ENCODE results near the gene CIAPIN1.
A peak's percentile ranks its signal among the peaks of the same experiment; 100 is the strongest.

CIAPIN1 gene

DNA sequence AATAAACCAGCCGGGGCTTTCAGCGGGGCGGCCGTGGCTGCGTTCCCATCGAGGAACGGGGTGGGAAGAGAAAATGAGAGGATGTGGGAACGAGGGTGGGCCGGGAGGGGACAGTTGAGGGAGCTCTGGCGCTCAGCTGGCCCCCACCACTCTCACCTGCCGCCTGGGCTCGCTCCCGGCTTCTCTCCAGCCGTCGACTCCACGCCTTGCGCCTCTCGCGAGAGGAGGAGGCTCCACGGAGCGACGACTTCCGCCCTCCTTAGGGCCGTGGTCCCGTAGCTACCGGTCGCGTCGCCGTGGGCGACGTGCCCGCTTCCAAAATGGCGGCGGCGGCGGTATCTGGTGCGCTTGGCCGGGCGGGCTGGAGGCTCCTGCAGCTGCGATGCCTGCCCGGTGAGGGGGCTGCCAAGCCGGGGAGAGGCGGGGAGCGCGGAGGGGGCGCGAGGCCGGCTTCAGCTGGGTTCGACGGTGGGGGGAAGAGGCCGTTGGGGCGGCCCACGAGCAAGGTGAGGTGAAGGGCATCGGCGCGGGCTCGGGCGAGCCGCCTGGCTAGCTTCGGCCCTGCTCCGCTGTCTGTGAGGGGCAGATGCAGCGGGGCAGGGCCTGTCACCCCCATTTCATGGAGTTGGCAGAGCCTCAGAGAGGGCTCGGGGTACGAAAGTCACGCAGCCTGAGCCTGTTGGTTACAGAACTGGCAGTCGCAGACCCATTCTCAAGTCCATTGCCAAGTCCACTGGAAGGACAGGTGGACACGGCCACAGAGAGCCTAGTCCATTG is at the start of gene CIAPIN1, which contains the start of gene COQ9:
Gene CIAPIN1 (minus strand): TSS at position 200 of the 777 bp plus-strand sequence. CDS start 6,457 bp downstream, outside the sequence.
Gene COQ9 (plus strand): TSS at position 294 of the 777 bp plus-strand sequence. CDS start 27 bp downstream, at position 321.
- peak; percentile 93 for DNase-seq

DNA sequence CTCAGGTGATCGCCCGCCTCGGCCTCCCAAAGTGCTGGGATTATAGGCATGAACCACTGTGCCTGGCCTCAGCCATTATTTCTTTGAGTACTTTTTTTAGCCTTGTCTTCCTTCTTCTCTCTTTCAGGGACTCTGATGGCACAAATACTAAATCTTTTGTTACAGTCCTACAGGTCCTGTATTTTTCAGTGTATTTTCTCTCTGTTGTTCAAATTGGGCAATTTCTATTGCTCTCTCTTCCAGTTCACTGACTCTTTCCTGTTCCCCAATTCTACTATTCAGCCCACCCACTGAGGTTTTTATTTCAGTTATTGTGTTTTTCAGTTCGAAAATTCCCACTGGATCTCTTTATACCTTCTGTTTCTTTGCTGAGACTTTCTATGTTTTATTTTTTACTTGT is 46.6 kb upstream of the CIAPIN1 start:
- DNase-seq, result no peak

DNA sequence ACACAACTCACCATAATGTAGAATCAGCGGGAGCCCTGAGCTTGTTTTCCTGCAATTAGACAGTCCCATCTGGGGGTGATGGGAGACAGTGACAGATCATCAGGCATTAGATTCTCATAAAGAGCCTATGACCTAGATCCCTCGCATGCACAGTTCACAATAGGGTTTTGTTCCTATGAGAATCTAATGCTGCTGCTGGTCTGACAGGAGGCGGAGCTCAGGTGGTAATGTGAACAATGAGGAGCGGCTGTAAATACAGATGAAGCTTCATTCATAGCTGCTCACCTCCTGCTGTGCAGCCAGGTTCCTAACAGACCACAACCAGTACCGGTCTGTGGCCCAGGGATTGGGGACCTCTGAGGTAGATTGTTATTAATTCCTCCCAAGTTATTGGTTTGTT is 42.0 kb upstream of the CIAPIN1 start:
- DNase-seq, result no peak

DNA sequence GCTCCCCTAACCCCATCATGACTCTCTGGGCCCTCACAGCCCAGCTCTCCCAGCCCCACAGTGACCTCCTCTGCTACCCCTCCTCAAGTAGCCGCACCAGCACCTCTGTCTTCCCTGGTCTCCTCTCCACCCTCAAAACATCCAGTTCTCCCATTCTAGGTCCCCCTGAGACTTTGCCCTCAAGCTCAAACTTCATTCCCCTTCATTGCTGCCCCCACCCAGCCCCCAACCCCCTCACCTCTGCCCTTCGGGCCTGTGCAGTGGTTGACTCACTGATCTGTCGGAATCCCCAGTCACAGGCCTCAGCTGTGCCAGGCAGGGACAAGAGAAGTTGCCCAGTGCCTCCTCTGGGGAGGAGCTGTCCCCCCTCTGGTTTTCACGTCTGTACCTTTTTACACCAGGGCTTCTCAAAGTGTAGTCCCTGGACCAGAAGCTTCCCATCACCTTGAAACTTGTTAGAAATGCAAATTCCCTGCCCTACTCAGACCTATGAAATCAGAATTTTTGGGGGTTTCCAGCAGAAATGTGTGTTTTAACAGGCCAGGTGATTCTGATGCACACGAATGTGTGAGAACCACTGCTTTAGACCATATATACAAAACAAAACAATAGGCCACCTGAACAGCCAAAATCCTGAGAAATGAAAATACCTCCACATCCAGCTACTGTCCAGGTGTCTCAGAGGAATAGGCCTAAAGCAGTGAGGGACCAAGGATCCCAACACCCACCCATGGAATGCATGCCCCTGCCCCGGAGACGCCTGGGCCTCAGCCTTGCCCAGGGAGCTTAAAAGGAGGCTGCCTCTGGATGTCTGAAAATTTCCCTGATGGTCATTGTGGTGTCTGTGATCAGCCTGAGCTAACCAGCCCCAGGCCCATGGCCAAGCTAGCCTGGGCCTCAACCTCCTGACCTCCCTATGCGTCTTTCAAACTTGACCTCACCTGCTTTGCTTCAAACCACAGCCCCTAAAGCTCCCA is 40.0 kb upstream of the CIAPIN1 start:
- DNase-seq, result no peak

DNA sequence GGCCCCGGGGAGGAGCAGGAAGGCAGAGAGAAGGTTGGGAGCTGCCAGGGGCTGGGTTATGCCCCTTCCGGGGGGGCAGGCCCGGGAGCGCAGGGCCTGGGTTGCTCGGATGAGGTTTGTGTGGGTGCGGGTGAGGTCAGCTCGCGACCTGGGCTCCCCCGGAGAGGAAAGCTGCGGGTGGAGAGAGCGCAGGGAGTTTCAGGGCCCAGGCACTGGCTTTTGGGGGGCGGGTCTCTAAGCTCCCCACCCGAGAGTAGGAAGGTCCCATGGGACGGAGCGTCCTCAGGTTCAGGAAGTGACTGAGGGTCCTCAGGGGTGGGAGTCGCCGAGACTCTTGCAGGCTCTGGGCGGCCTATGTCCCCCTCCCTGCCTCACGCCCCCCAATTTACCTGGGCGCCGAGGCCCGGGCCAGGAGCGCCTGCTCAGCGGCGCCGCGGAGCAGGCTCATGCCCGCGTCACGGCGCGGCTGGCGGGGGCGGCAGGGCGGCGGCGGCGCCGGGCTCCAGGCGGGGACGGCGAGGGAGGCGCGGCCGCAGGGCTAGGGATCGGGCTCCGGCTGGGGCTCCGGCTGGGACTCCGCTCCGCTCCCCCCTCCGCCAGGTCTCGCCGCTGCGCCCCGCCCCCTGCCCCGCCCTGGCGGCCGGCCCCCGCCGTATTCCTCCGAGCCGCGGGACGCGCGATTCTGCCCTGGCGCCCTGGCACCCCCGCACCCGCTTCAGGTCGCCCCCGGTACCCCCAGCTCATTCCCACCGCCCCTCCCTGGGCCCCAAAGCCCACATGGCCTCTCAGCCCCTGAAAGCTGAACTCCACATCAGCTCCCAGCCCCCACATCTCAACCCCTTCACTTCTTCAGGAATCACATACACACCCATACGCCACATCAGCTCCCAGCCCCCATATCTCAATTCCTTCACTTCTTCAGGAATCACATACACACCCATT is 39.0 kb upstream of the CIAPIN1 start, which contains the start of gene DOK4:
Gene DOK4 (minus strand): TSS at position 578 of the 942 bp plus-strand sequence. CDS start 6,986 bp downstream, outside the sequence.
- peak; percentile 89 for DNase-seq

DNA sequence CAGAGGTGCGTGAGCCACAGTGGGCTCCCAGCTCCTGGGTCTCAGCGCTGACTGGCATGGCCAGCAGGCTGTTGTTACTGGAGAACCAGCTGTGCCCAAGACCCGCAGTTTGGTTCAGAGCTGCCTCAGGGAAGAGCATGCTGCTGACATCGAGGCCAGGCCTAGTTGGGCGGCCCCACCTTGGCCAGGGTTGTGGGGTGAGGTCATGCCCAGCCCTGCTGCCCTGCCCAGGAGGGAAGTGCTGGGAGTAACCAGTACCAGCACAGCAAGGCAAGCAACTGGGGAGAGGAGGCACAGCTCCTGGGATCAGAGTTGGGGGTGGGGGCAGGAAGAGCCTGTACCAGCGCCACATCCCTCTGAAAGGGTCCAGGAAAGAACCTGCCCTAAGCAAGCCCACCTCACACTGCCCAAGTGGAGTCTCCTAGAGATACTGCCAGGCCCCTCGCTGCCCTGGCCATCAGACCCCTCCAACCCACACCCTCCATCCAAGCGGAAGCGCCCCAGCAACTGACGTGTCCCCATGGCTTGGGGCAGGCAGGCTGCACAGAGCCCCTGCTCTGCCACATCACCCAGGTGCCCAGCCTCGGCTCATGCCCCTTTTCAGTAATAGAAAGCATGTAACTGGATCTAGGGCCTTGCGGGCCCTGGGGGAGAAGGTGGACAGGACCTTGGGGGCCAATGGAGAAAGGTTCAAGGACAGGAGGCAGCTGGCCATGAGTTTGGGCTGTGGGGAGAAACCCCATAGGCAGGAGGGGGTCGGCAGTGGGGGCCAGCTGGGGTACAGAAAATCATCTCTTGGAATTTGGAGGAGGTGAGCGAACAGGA is 38.1 kb upstream of the CIAPIN1 start:
- DNase-seq, result no peak

DNA sequence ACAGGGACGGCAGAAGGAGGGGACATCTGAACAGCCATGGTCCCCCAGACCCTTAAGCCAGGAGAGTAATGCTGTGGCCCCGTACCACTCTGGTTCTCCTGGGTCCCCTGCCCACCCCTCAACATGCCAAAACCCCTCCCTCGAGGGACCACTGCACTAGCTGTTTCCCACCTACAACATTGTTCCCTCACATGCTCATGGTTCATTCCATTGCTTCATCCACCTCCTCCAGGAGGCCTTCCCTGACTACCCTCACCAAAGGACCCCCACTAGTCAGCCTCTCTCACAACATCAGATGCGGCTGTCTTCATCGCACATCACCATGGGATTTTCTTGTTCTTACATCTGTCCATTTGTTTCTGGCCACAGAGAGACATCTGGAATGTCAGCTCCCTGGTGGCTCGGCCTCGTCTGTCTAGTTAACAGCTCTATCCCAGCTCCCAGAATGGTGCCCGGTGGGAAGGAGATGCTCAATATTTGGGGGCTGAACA is 37.4 kb upstream of the CIAPIN1 start:
- DNase-seq, result no peak

DNA sequence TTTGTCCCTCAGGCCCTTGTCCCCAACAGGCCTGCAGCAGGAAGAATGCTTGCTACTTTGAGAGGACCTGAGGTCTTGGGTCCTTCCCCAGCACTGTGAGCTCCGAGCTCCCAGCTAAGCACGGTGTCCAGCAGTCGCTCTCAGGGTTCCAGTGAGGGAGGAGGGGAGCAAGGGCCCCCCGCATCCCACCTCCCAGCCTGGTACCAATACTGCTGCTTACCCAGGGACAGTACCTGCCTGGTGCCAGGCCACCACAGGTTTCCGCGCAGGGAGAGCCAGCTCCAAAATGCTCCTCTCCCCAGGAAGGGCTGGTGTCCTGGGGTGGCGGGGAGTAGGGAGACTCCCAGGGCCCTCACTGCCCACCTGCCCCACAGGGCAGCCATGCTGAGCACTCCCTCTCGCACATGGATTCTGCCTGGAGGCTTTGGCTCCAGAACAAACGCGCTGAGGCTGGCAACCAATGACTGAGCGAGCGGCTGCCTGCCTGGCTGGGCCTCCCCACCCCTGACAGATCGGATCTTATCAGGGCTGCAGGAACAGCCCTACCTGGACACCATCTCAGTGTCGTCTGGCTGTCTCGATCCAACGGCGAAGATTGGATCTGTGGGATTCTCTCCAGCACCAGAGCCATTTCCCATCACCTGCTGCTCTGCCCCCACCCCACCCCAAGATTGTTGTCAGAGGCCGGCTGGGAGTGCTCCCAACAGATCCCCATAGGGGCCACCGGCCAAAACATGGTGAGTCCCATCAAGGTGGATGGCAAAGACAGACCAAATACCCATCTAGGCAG is 36.7 kb upstream of the CIAPIN1 start:
- DNase-seq, result no peak

DNA sequence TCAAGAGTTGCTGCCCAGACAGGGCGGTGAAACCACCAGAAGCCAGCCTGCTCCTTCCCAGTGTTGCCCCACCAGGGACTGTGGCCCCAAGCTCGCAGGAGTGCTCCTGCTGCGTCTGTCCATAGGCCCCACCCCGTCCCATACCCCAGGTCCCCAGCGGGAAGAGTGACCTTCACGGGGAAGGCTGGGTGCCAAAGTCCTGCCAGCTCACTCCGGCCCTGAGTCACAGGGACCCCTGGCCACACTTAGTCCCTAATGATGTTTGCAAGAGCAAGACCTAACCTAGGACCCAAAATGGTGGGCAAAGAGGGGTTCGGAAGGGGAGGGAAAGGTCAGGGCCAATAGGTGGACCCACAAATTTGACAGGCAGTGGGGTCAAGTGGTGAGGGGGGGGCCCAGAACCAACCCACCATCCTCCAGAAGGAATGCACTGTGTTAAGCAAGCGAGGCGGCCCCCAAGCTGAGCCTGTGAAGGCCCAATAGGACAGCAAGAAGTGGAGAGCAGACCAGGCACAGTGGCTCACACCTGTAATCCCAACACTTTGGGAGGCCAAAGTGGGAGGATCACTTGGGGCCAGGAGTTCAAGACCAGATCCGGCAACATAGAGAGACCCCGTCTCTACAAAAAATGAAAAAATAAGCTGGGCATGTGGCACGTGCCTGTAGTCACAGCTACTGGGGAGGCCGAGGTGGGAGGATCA is 35.8 kb upstream of the CIAPIN1 start:
- DNase-seq, result no peak

DNA sequence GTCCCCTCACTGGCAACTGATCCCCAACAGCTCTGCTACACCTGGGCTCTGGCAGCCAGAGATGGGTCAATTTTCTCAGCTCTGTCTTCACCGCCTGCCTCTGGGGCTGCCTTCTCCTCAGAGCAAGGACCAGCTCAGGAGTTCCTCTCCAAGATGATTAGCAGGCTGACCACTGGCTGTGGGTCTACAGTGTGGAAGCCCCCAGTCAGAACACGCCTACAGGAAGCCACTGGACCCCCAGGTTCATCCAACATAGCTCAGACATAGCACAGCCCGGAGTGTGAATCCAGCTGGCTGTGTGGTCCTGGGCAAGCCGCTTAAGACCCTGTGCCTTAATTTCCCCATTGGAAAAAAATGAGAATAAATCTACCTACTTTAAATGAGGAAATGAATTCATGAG is 34.2 kb upstream of the CIAPIN1 start:
- DNase-seq, result no peak

DNA sequence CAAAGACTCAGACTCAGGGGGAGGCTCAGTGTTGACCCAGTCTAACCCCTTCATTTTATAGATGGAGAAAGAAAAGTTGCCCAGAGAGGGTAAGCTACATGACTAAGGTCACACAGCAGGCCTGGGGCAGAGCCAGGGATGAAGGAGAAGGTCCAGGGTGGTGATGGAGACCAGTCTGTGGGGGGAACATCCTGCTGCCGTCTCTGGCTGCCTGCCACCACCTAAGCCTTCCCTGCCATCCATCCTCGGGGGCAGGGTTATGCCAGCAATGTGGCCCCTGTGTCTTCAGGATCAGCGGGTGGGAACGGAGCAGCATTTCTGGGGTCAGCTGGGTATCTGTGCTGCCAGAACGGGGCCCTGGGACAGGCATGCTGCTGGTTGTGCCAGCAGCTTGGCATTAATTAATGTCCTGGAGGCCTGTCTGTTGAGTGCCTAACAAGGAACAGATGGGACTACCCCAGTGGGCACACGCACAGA is 33.6 kb upstream of the CIAPIN1 start:
- DNase-seq, result no peak

DNA sequence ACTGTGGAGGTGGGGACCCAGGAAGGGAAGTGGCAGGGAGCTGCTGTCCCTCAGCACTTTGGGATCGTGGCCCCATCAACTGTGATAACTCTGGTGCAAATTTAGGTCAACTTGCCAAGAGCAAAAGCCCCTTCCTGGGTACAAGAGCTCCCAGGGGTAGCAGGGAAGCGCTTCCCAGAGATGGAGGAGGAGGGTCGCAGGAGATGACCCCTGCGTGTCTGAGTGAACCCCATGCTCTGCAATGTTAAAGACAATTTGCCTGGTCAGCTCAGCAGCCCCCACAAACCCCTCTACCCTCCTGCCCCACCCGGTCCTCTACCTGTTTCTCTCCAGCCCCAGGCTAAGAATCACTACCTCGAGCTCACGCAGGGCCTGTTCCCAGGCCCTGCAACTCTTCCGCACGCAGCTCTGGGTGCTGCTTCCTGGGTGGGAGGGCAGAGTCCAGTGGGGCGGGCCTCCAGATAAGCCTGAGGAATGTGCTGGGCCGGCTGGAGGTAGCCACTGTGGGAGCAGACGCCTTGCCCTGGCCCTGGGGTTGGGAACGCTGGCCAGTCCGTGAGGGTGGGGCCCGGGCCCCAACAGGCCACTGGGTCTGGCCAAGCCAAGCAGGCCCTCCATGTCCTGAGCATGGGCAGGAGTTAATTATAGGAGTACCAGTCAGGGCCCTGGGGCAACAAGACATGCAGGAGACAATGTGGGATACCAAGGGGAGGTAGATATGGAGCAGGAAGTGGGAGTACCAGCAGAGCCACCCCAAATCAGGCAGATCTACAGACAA is 33.0 kb upstream of the CIAPIN1 start:
- no peak for DNase-seq

DNA sequence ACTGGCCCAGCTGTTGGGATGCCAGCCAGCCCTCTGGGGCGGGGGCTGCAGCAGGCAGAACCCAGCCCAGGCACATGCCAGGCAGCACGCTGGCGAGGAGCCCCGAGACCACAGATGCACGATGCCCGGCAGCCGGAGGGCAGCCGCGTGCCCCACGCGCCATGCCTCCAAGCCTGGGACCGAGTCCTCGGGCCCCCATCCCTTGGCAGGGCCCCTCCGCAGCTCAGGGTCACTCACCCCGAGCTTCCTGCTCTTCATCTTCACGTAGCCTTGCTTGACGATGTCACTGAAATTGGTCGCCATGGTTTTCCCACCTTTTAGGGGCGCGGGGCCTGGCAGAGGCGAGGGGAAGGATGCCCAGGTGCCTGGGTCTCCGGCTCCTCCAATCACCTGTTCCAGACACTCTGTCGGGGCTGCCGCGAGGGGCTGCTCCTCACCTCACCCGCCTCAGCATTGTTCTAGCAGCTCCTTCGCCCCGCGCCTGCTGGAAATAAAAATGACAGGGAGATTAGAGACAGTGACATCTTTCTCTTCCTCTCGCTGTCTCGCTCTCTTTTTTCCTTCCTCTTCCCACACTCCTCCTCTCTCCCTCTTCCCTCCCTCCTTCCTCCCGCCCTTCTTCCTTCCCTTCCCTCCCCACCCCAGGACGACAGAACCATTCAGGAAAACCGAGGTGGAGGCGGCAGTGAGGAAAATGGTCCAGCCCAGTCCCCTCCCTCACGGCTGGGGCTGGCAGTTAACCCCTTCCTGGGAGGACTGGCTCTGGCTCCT is 32.2 kb upstream of the CIAPIN1 start:
- DNase-seq, result no peak

DNA sequence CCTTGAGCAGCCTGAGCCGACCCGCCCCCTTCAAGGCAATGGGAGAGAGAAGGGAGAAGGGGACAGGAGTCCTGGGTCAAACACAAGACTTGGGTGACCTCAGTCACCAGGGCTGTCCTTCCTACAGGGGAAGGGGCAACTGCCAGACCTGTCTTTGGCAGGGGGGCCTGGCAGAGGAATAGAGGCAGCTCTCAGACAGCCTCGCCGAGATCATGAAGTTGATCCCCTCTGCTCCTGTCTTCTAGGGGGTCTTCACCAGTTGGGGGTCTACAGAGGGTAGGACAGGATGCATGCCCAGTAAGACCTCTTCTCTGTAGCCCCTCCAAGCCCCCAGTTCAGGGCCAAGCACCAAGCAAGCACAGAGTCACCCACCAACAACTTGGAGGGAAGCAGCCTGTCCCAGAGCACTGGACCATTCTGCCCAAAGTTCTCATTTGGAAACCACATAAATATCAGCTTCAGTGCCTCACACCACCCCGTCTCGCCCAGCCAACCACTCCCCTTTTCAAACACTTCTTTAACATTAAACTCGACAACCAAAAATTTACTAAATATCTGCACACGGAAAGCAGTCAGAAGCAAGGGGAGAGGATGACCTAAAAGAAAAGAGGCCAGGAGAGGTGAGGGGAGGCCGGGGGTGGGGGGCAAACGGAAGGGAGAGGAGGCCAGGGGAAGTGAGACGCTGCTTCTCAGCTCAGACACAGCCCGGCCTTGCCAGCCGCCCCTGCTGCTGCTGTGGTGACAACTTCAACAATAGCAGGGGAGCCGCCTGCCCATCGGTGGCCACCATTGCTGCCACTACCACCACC is 31.4 kb upstream of the CIAPIN1 start:
- no peak for DNase-seq

DNA sequence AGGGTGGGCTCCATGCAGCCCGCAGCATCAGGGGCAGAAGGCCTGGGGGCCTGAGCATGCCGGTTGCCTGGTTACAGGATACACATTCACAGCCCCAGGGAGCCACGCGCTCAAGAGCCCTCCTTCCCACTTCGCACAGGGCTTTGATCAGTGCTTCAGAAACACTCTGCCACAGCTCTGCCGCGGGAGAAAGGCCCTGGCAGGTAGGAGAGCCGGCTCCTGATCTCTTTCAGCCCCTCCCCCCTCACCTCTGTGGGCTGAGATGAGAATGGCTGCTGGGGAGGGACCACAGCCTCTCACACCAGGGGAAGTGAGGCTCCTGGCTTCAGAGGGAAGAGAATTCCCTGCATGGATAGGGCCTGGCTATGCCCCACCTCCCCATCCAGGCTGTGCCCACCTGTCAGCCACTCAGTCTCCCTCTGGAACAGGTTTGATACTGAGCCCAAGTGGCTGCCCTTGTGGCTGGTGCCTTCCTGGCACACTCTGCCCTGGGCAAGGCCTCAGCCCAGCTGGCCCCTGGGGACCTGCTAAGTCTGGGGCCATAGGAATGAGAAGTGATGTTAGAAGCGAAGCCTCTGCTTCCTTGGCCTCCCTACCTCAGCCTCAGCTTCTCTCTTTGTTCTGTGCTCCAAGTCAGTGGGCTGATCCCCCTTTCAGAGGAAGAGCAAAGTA is 30.5 kb upstream of the CIAPIN1 start:
- no peak for DNase-seq

Measured in stimulated activated CD8-positive, alpha-beta memory T cell treated with anti-CD3 and anti-CD28 coated beads, Interleukin-4, amount 100 ng/mL, for 48 hours (primary cell).